H1 (cell line): ENCODE measurements around the gene DELE1. TPM values are rescaled to one million over a fixed set of nuclear protein-coding genes. Genes with fewer than 3 reads are reported as not detected.

Experiments used
- polyA plus RNA-seq, 7 experiments: library from polyadenylated mRNA; depleted of rRNA in 3 of 7; stranded (reverse) in 5 of 7; unstranded in 2 of 7; fragments of >200 nt in 5 of 7; fragments of 200-250 nt in 2 of 7; gene quantifications; 1 replicate in 5 of 7; 2 replicates in 1 of 7; 4 replicates in 1 of 7; pipeline versions ENCODE4 v1.2.1 to v1.2.3, GENCODE V29; 2011 to 2013; ENCODE audit warnings: missing spikeins in 2 of 7, mixed read lengths in 2 of 7
- total RNA-seq: library from RNA; stranded (reverse); fragmentation: NEBNext Ultra II Directional; extraction: Animal tissue kit (Norgen Biotek cat#: 25700); gene quantifications from 2 replicates; pipeline ENCODE4 v1.2.1, GENCODE V29; 2021
- TF ChIP-seq, protein P1 (sequence below): fragments of 300-600 bp; sonication (generic); IDR thresholded peaks from 2 replicates; pipeline ENCODE4 v1.7.1; 2012; ENCODE audit warnings: low read length, moderate library complexity, mild to moderate bottlenecking, inconsistent platforms; ENCODE audit not compliant: insufficient replicate concordance

The DELE1 gene
- total and polyA plus RNA-seq, 2 of the 8 experiments (the other 6 are each of a cell fraction or from before 2014, with no cell fraction given), result 61.4 to 114 TPM

- TF ChIP-seq, protein P1, sequence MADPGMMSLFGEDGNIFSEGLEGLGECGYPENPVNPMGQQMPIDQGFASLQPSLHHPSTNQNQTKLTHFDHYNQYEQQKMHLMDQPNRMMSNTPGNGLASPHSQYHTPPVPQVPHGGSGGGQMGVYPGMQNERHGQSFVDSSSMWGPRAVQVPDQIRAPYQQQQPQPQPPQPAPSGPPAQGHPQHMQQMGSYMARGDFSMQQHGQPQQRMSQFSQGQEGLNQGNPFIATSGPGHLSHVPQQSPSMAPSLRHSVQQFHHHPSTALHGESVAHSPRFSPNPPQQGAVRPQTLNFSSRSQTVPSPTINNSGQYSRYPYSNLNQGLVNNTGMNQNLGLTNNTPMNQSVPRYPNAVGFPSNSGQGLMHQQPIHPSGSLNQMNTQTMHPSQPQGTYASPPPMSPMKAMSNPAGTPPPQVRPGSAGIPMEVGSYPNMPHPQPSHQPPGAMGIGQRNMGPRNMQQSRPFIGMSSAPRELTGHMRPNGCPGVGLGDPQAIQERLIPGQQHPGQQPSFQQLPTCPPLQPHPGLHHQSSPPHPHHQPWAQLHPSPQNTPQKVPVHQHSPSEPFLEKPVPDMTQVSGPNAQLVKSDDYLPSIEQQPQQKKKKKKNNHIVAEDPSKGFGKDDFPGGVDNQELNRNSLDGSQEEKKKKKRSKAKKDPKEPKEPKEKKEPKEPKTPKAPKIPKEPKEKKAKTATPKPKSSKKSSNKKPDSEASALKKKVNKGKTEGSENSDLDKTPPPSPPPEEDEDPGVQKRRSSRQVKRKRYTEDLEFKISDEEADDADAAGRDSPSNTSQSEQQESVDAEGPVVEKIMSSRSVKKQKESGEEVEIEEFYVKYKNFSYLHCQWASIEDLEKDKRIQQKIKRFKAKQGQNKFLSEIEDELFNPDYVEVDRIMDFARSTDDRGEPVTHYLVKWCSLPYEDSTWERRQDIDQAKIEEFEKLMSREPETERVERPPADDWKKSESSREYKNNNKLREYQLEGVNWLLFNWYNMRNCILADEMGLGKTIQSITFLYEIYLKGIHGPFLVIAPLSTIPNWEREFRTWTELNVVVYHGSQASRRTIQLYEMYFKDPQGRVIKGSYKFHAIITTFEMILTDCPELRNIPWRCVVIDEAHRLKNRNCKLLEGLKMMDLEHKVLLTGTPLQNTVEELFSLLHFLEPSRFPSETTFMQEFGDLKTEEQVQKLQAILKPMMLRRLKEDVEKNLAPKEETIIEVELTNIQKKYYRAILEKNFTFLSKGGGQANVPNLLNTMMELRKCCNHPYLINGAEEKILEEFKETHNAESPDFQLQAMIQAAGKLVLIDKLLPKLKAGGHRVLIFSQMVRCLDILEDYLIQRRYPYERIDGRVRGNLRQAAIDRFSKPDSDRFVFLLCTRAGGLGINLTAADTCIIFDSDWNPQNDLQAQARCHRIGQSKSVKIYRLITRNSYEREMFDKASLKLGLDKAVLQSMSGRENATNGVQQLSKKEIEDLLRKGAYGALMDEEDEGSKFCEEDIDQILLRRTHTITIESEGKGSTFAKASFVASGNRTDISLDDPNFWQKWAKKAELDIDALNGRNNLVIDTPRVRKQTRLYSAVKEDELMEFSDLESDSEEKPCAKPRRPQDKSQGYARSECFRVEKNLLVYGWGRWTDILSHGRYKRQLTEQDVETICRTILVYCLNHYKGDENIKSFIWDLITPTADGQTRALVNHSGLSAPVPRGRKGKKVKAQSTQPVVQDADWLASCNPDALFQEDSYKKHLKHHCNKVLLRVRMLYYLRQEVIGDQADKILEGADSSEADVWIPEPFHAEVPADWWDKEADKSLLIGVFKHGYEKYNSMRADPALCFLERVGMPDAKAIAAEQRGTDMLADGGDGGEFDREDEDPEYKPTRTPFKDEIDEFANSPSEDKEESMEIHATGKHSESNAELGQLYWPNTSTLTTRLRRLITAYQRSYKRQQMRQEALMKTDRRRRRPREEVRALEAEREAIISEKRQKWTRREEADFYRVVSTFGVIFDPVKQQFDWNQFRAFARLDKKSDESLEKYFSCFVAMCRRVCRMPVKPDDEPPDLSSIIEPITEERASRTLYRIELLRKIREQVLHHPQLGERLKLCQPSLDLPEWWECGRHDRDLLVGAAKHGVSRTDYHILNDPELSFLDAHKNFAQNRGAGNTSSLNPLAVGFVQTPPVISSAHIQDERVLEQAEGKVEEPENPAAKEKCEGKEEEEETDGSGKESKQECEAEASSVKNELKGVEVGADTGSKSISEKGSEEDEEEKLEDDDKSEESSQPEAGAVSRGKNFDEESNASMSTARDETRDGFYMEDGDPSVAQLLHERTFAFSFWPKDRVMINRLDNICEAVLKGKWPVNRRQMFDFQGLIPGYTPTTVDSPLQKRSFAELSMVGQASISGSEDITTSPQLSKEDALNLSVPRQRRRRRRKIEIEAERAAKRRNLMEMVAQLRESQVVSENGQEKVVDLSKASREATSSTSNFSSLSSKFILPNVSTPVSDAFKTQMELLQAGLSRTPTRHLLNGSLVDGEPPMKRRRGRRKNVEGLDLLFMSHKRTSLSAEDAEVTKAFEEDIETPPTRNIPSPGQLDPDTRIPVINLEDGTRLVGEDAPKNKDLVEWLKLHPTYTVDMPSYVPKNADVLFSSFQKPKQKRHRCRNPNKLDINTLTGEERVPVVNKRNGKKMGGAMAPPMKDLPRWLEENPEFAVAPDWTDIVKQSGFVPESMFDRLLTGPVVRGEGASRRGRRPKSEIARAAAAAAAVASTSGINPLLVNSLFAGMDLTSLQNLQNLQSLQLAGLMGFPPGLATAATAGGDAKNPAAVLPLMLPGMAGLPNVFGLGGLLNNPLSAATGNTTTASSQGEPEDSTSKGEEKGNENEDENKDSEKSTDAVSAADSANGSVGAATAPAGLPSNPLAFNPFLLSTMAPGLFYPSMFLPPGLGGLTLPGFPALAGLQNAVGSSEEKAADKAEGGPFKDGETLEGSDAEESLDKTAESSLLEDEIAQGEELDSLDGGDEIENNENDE, result no peak
Observed at GRCh38 chr5:141940695-141941271, 17.1 kb downstream of the DELE1 start (continued).
